IPS-11a (cell line): ENCODE measurements around the gene PVR.
"Not testable (repeated sequence)": the region's sequence is repeated elsewhere in the genome, so short reads cannot be mapped to it uniquely, and the experiment has no call there.

Experiments used
- H3K4me3 ChIP-seq: one replicate; pipeline ENCODE4 v1.5.1; 2013; ENCODE audit warnings: low read depth, low read length, control low read depth

PVR gene

GRCh38 chr19:44643605-44644401 lies at the start of gene PVR:
TSS of gene PVR (plus strand) at chr19:44643910. CDS start at chr19:44644097, 187 bp downstream.
- peak within 1 kb of the TSS; percentile 76 for H3K4me3 ChIP-seq

- H3K4me3 ChIP-seq = no peak overlapping the region
These were observed 47.1 kb upstream of the PVR start for GRCh38 chr19:44596428-44597130.

- no peak overlapping the region for H3K4me3 ChIP-seq
These were observed 46.6 kb upstream of the PVR start for GRCh38 chr19:44597131-44597491.

GRCh38 chr19:44598355-44598754 lies 45.4 kb upstream of the PVR start:
- H3K4me3 ChIP-seq = no peak overlapping the region

GRCh38 chr19:44598880-44599279 lies 44.8 kb upstream of the PVR start:
- no peak overlapping the region for H3K4me3 ChIP-seq

GRCh38 chr19:44600466-44600865 lies 43.2 kb upstream of the PVR start:
- no peak overlapping the region for H3K4me3 ChIP-seq

- no peak overlapping the region for H3K4me3 ChIP-seq
These were observed 41.6 kb upstream of the PVR start for GRCh38 chr19:44602081-44602480.

GRCh38 chr19:44603201-44603945 lies 40.3 kb upstream of the PVR start:
- no peak overlapping the region for H3K4me3 ChIP-seq

- H3K4me3 ChIP-seq = no peak overlapping the region
These were observed 39.5 kb upstream of the PVR start for GRCh38 chr19:44604241-44604640.

- H3K4me3 ChIP-seq = no peak overlapping the region
These were observed 38.2 kb upstream of the PVR start for GRCh38 chr19:44605547-44605946.

GRCh38 chr19:44607049-44607448 lies 36.7 kb upstream of the PVR start:
- H3K4me3 ChIP-seq = no peak overlapping the region

GRCh38 chr19:44607917-44608316 lies 35.8 kb upstream of the PVR start:
- H3K4me3 ChIP-seq = no peak overlapping the region

- H3K4me3 ChIP-seq = no peak overlapping the region
These were observed 35.3 kb upstream of the PVR start for GRCh38 chr19:44608391-44608821.

GRCh38 chr19:44609219-44609618 lies 34.5 kb upstream of the PVR start:
- no peak overlapping the region for H3K4me3 ChIP-seq

GRCh38 chr19:44610497-44610896 lies 33.2 kb upstream of the PVR start:
- not testable (repeated sequence) for H3K4me3 ChIP-seq

- no peak overlapping the region for H3K4me3 ChIP-seq
These were observed 31.9 kb upstream of the PVR start for GRCh38 chr19:44611812-44612295.

- no peak within 1 kb of the TSS for H3K4me3 ChIP-seq
These were observed 30.2 kb upstream of the PVR start, which contains the start of gene IGSF23 for GRCh38 chr19:44613295-44614178. TSS of gene IGSF23 (plus strand) at chr19:44613563. CDS start at chr19:44613646, 83 bp downstream.

- no peak overlapping the region for H3K4me3 ChIP-seq
These were observed 29.4 kb upstream of the PVR start for GRCh38 chr19:44614313-44614712.

- H3K4me3 ChIP-seq = no peak overlapping the region
These were observed 27.9 kb upstream of the PVR start for GRCh38 chr19:44615863-44616247.

- no peak overlapping the region for H3K4me3 ChIP-seq
These were observed 26.4 kb upstream of the PVR start for GRCh38 chr19:44617110-44617880.
